Mesenchymal stem cell (in vitro differentiated cells and primary cell): Measurements from ENCODE around the gene RCOR1.

ENCODE experiments used
- DNase-seq: peaks from one replicate; pipeline ENCODE4 v3.0.0-alpha.2; 2013
- H2AFZ ChIP-seq: one replicate; pipeline ENCODE4 v1.6.1; 2013; ENCODE audit warnings: low read depth, mild to moderate bottlenecking, control low read depth, inconsistent platforms, low read length, moderate library complexity
- H2AK5ac ChIP-seq: 2 replicates; pipeline ENCODE4 v1.6.1; 2013; ENCODE audit warnings: low read length, moderate library complexity, mild to moderate bottlenecking, inconsistent platforms; ENCODE audit not compliant: severe bottlenecking
- H2BK120ac ChIP-seq: one replicate; pipeline ENCODE4 v1.6.1; 2013; ENCODE audit warnings: low read depth, mild to moderate bottlenecking, inconsistent platforms, low read length, moderate library complexity
- H2BK12ac ChIP-seq, 2 experiments: one replicate each; pipeline ENCODE4 v1.6.1; 2013; ENCODE audit warnings: inconsistent platforms in 2 of 2, low read length in 2 of 2, mild to moderate bottlenecking in 2 of 2, moderate library complexity in 2 of 2, control low read depth in 1 of 2
- H2BK15ac ChIP-seq: one replicate; pipeline ENCODE4 v1.6.1; 2013; ENCODE audit warnings: mild to moderate bottlenecking, low read depth, inconsistent platforms; ENCODE audit not compliant: poor library complexity, severe bottlenecking
- H2BK5ac ChIP-seq: 2 replicates; pipeline ENCODE4 v1.6.1; 2013; ENCODE audit warnings: low read depth, mild to moderate bottlenecking, low read length, control low read depth, inconsistent platforms; ENCODE audit not compliant: poor library complexity, severe bottlenecking
- H3K14ac ChIP-seq, 2 experiments: one replicate each; pipeline ENCODE4 v1.6.1; 2013; ENCODE audit warnings: inconsistent platforms in 2 of 2, low read length in 2 of 2, control low read depth in 1 of 2, mild to moderate bottlenecking in 1 of 2, moderate library complexity in 1 of 2
- H3K18ac ChIP-seq, 2 experiments: one replicate each; pipeline ENCODE4 v1.6.1; 2013; ENCODE audit warnings: inconsistent platforms in 2 of 2, low read length in 2 of 2, control low read depth in 1 of 2, low read depth in 1 of 2, mild to moderate bottlenecking in 1 of 2
- H3K23ac ChIP-seq, 2 experiments: one replicate each; pipeline ENCODE4 v1.6.1; 2013; ENCODE audit warnings: inconsistent platforms in 2 of 2, low read length in 2 of 2, mild to moderate bottlenecking in 2 of 2, moderate library complexity in 2 of 2, control low read depth in 1 of 2
- H3K27ac ChIP-seq: 2 replicates; pipeline ENCODE4 v1.5.1; 2013; ENCODE audit warnings: mild to moderate bottlenecking, moderate library complexity, low read length, control low read depth, inconsistent platforms; ENCODE audit not compliant: poor library complexity, severe bottlenecking
- H3K27me3 ChIP-seq, 2 experiments: 2 replicates each; pipeline versions ENCODE4 v1.6.1 to v1.7.0; 2013; ENCODE audit warnings: low read length in 2 of 2, mild to moderate bottlenecking in 2 of 2, moderate library complexity in 2 of 2, control low read depth in 1 of 2, inconsistent platforms in 1 of 2; ENCODE audit not compliant: control insufficient read depth in 1 of 2, insufficient read depth in 1 of 2
- H3K36me3 ChIP-seq, 2 experiments: 2 replicates each; pipeline versions ENCODE4 v1.6.1 to v1.7.0; 2013; ENCODE audit warnings: low read length in 2 of 2, control low read depth in 1 of 2, inconsistent platforms in 1 of 2, low read depth in 1 of 2, mild to moderate bottlenecking in 1 of 2; ENCODE audit not compliant: insufficient read depth in 2 of 2, control insufficient read depth in 1 of 2
- H3K4ac ChIP-seq, 2 experiments: one replicate each; pipeline ENCODE4 v1.6.1; 2013; ENCODE audit warnings: inconsistent platforms in 2 of 2, low read length in 2 of 2, mild to moderate bottlenecking in 2 of 2, moderate library complexity in 2 of 2, control low read depth in 1 of 2, low read depth in 1 of 2
- H3K4me1 ChIP-seq: 2 replicates; pipeline ENCODE4 v1.6.1; 2013; ENCODE audit warnings: low read depth, low read length, control low read depth; ENCODE audit not compliant: control insufficient read depth, insufficient read depth
- H3K4me2 ChIP-seq: 2 replicates; pipeline ENCODE4 v1.6.1; 2013; ENCODE audit warnings: low read length, mild to moderate bottlenecking, inconsistent platforms; ENCODE audit not compliant: poor library complexity, severe bottlenecking
- H3K4me3 ChIP-seq, 2 experiments: 2 replicates each; pipeline versions ENCODE4 v1.5.1 to v1.7.0; 2013; ENCODE audit warnings: low read length in 2 of 2, mild to moderate bottlenecking in 2 of 2, control low read depth in 1 of 2, low read depth in 1 of 2; ENCODE audit not compliant: insufficient read depth in 1 of 2
- H3K79me1 ChIP-seq: replicated peaks from 2 replicates; pipeline ENCODE4 v1.6.1; 2013; ENCODE audit warnings: mild to moderate bottlenecking, control low read depth, low read length, inconsistent platforms; ENCODE audit not compliant: poor library complexity, severe bottlenecking
- H3K9ac ChIP-seq: 2 replicates; pipeline ENCODE4 v1.7.0; 2013; ENCODE audit warnings: mild to moderate bottlenecking, low read length, moderate library complexity
- H3K9me3 ChIP-seq: 2 replicates; pipeline ENCODE4 v1.7.0; 2013; ENCODE audit warnings: mild to moderate bottlenecking, low read length; ENCODE audit not compliant: control insufficient read depth
- H4K8ac ChIP-seq: one replicate; pipeline ENCODE4 v1.6.1; 2013; ENCODE audit warnings: inconsistent platforms, mild to moderate bottlenecking, low read length, moderate library complexity
- H4K91ac ChIP-seq: one replicate; pipeline ENCODE4 v1.6.1; 2013; ENCODE audit warnings: mild to moderate bottlenecking, low read length, inconsistent platforms
- WGBS: methylation state at CpG from one replicate; pipeline ENCODE4 v1.1.7; 2013; ENCODE audit warnings: mixed read lengths; 5-methylcytosine and 5-hydroxymethylcytosine counted together

RCOR1 gene

DNA sequence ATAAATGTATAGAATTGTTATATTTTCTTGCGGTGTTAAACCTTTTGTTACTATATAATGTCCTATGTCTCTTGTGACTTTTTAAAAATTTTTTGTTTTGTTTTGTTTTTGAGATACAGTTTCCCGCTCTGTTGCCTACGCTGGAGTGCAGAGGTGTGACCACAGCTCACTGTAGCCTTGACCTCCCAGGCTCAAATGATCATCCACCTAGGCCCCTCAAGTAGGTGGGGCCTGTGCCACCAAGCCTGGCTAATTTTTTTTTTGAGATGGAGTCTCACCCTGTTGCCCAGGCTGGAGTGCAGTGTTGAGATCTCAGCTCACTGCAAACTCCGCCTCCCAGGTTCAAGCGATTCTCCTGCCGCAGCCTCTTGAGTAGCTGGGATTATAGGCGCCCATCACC lies 26.5 kb upstream of the RCOR1 start:
- Histone ChIP-seq H3K79me1 (no peaks in the 10 kb centered on the region), H3K23ac (no peak overlapping the region), H3K27ac (no peak overlapping the region), H3K4me2 (no peak overlapping the region), H2BK5ac (no peak overlapping the region), H3K4me3 (no peak overlapping the region), H3K9me3 (peaks cover 5% of the 10 kb centered on the region), H3K18ac (no peak overlapping the region), H4K91ac (no peak overlapping the region), H2BK120ac (no peak overlapping the region), H3K4ac (no peak overlapping the region), H3K14ac (no peak overlapping the region), H4K8ac (no peak overlapping the region), H2AK5ac (no peak overlapping the region), H2BK12ac (no peak overlapping the region), H3K9ac (no peak overlapping the region), H3K36me3 (no peaks in the 10 kb centered on the region), H2BK15ac (no peak overlapping the region), H2AFZ (no peak overlapping the region), H3K4me1 (peaks cover 2% of the 10 kb centered on the region), H3K27me3 (no peaks in the 10 kb centered on the region)
- over 99% methylated on average over 6 of the region's 7 CpGs for WGBS
- DNase-seq = no peak

DNA sequence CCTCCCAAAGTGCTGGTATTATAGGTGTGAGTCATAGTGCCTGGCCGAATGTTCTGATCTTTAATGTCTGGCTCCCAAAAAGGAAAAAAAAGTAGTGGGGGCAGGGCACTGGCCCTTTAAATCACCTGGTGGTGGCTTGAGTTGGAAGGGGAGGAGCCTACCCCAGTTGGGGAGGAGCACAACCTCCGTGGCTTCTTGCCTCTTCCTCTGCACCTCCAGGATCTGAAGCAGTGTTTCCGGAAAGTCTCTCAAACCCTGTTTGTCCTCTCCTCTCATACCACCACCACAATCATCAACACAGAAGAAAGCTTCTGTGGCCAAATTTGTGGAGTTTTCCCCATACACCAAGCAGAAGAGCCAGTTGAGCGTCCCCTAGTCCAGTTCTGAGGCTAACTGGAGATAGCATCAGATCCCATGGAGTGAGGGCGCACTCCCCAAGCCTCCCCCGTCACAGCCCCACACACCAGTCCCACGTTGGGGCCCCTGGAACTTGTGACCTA lies 24.3 kb upstream of the RCOR1 start:
- Histone ChIP-seq H2BK15ac (no peak overlapping the region), H2BK120ac (no peak overlapping the region), H2BK12ac (no peak overlapping the region), H2AFZ (peak overlapping the region; percentile 61), H3K27me3 (no peaks in the 10 kb centered on the region), H3K18ac (no peak overlapping the region), H3K9ac (no peak overlapping the region), H3K4me1 (peaks cover 2% of the 10 kb centered on the region), H3K14ac (no peak overlapping the region), H3K9me3 (peaks cover 5% of the 10 kb centered on the region), H2AK5ac (no peak overlapping the region), H3K4ac (no peak overlapping the region), H3K27ac (no peak overlapping the region), H3K79me1 (no peaks in the 10 kb centered on the region), H3K36me3 (no peaks in the 10 kb centered on the region), H3K4me2 (no peak overlapping the region), H3K4me3 (no peak overlapping the region), H3K23ac (no peak overlapping the region), H4K91ac (no peak overlapping the region), H4K8ac (no peak overlapping the region), H2BK5ac (no peak overlapping the region)
- no peak for DNase-seq
- WGBS = 51% methylated on average over 7 of the region's 7 CpGs

DNA sequence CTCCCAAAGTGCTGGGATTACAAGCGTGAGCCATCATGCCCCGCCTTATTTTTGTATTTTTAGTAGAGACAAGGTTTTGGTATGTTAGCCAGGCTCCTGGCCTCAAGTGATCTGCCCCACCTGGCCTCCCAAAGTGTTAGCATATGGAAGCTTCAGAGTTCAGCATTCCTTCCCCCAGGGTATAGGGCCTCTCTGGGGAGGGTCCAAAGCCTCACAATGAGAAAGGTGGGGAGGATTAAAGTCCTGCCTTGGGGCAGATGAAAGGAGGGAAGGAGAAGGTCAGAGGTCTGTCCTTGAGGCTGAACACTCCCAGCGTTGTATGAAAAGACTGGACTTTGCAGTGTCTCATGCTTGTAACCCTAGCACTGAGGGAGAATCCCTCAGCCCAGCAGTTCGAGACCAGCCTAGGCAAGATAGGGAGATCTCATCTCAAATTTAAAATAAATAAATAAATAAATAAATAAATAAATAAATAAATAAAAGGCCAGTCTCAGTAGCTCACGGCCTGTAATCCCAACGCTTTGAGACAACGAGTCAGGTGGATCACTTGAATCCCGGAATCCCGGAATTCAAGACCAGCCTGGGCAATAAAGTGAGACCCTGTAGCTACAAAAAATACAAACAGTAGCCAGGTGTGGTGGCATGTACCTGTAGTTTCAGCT lies 22.0 kb upstream of the RCOR1 start:
- H3K4me2 ChIP-seq = no peak overlapping the region

DNA sequence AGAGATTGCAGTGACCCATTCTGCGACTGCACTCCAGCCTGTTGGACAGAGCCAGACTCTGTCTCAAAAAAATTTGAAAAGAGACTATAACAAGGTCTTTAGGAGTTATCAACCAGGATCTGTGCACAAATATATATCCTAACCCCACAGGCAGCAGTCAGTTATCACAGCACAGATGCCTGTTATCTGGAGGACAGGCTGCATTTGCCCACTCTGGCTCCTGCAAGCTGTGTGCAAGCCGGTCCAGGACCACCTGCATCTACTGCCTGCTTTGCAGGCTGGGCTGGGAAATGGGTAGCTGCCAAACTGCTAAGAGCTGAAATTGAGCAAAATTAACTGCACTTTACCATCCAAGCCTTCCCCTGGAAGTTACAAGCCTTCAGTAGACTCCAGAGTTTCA lies 21.4 kb upstream of the RCOR1 start:
- no peak overlapping the region for H2BK15ac ChIP-seq
- peaks cover 8% of the 10 kb centered on the region for H3K4me1 ChIP-seq
- H2AK5ac ChIP-seq = no peak overlapping the region
- H2BK120ac ChIP-seq = no peak overlapping the region
- H3K18ac ChIP-seq = no peak overlapping the region
- H3K9me3 ChIP-seq = no peaks in the 10 kb centered on the region
- no peaks in the 10 kb centered on the region for H3K36me3 ChIP-seq
- DNase-seq = no peak
- H3K27ac ChIP-seq = no peak overlapping the region
- H4K91ac ChIP-seq = no peak overlapping the region
- WGBS = 94% methylated on average over 2 of the region's 2 CpGs
- no peak overlapping the region for H2BK12ac ChIP-seq
- no peak overlapping the region for H3K23ac ChIP-seq
- H4K8ac ChIP-seq = no peak overlapping the region
- H3K14ac ChIP-seq = no peak overlapping the region
- H2BK5ac ChIP-seq = no peak overlapping the region
- no peaks in the 10 kb centered on the region for H3K79me1 ChIP-seq
- peaks cover 0 to 3% of the 10 kb centered on the region in 2 experiments for H3K27me3 ChIP-seq
- H3K4ac ChIP-seq = no peak overlapping the region
- no peak overlapping the region for H3K9ac ChIP-seq
- no peak overlapping the region for H3K4me2 ChIP-seq
- no peak overlapping the region for H2AFZ ChIP-seq
- no peak overlapping the region for H3K4me3 ChIP-seq

More for the DNA sequence above, 22.0 kb upstream of the RCOR1 start:
- Histone ChIP-seq H3K14ac (no peak overlapping the region), H2BK120ac (no peak overlapping the region), H2BK12ac (no peak overlapping the region), H3K36me3 (no peaks in the 10 kb centered on the region), H3K4ac (no peak overlapping the region), H2BK5ac (no peak overlapping the region), H3K27me3 (peaks cover 0 to 3% of the 10 kb centered on the region in 2 experiments), H3K4me1 (peaks cover 8% of the 10 kb centered on the region), H2AK5ac (no peak overlapping the region), H3K4me3 (no peak overlapping the region), H3K23ac (no peak overlapping the region), H3K9ac (no peak overlapping the region), H3K18ac (no peak overlapping the region), H2BK15ac (no peak overlapping the region), H4K91ac (no peak overlapping the region), H2AFZ (no peak overlapping the region), H4K8ac (no peak overlapping the region), H3K27ac (no peak overlapping the region), H3K9me3 (no peaks in the 10 kb centered on the region), H3K79me1 (no peaks in the 10 kb centered on the region)
- no peak for DNase-seq
- 94% methylated on average over 8 of the region's 9 CpGs for WGBS
